IPS-18c (cell line): ENCODE measurements around the gene CD55.

Experiments used
- H3K4me3 ChIP-seq: 2 replicates; pipeline ENCODE4 v1.7.0; 2013; ENCODE audit warnings: low read depth, mild to moderate bottlenecking, low read length, moderate library complexity; ENCODE audit not compliant: insufficient read depth
- H3K9me3 ChIP-seq: one replicate; pipeline ENCODE4 v1.6.1; 2013; ENCODE audit warnings: mild to moderate bottlenecking, low read length, moderate library complexity; ENCODE audit not compliant: control insufficient read depth, insufficient read depth

CD55 gene

DNA sequence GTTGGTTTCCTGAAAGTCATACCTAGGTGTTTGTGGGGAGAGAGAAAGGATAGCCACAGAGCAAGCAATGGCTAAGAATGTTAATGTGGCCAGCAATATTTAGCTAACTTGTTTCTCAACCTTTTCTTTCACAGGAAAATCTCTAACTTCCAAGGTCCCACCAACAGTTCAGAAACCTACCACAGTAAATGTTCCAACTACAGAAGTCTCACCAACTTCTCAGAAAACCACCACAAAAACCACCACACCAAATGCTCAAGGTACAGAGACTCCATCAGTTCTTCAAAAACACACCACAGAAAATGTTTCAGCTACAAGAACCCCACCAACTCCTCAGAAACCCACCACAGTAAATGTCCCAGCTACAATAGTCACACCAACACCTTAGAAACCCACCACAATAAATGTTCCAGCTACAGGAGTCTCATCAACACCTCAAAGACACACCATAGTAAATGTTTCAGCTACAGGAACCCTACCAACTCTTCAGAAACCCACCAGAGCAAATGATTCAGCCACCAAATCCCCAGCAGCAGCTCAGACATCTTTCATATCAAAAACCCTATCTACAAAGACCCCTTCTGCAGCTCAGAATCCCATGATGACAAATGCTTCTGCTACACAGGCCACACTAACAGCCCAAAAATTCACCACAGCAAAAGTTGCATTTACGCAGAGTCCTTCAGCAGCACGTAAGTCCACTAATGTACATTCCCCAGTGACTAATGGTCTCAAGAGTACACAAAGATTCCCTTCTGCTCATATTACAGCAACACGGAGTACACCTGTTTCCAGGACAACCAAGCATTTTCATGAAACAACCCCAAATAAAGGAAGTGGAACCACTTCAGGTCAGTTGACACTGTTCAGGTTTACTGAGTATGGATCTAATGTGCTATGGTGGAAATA, 15.3 kb downstream of the CD55 start:
- no peak overlapping the region for H3K4me3 ChIP-seq
- no peaks in the 10 kb centered on the region for H3K9me3 ChIP-seq

DNA sequence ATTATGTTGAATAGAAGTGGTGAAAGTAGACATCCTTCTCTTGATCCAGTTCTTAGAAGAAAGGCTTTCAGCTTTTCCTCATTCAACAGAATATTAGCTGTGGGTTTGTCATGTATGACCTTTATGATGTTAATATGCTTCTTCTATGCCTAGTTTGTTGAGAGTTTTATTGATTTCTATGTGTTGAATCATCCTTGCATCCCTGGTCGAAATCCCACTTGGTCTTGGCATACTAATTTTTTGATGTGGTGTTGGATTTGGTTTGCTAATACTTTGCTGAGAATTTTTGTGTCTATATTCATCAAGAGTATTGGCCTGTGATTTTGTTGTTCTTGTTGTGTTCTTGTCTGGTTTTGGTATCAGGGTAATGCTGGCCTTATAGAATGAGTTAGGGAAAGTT, 20.9 kb downstream of the CD55 start:
- Histone ChIP-seq H3K4me3 (no peak overlapping the region), H3K9me3 (no peaks in the 10 kb centered on the region)

DNA sequence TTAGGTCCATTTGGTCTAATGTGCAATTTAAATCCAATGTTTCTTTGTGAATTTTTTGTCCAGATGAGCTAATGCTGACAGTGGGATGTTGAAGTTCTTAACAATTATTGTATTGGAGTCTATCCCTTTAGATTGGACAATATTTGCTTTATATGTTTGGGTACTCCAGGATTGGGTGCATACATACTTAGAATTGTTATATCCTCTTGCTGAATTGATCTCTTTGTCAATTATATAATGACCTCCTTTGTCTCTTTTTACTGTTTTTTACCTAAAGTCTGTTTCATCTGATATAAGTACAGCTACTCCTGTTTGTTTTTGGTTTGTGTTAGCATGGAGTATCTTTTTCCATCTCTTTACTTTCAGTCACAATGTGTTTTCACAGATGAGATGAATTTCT, 22.2 kb downstream of the CD55 start:
- Histone ChIP-seq H3K9me3 (no peaks in the 10 kb centered on the region), H3K4me3 (no peak overlapping the region)

DNA sequence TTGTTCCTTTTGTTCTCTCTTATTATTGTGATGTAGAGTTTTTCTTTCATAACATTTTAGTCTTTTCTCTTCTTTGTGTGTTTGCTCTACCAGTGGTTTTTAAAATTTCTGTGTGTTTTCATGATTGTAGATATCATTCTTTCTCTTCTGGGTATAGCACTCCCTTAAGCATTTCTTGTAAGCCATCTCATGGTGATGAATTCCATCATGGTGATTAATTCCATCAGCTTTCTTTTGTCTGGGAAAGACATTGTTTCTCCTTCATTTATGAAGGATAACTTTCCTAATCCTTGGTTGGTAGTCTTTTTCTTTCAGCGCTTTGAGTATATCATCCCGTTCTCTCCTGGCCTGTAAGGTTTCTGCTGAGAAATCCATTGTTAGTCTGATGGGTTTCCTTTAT, 22.7 kb downstream of the CD55 start:
- no peak overlapping the region for H3K4me3 ChIP-seq
- H3K9me3 ChIP-seq, result no peaks in the 10 kb centered on the region

DNA sequence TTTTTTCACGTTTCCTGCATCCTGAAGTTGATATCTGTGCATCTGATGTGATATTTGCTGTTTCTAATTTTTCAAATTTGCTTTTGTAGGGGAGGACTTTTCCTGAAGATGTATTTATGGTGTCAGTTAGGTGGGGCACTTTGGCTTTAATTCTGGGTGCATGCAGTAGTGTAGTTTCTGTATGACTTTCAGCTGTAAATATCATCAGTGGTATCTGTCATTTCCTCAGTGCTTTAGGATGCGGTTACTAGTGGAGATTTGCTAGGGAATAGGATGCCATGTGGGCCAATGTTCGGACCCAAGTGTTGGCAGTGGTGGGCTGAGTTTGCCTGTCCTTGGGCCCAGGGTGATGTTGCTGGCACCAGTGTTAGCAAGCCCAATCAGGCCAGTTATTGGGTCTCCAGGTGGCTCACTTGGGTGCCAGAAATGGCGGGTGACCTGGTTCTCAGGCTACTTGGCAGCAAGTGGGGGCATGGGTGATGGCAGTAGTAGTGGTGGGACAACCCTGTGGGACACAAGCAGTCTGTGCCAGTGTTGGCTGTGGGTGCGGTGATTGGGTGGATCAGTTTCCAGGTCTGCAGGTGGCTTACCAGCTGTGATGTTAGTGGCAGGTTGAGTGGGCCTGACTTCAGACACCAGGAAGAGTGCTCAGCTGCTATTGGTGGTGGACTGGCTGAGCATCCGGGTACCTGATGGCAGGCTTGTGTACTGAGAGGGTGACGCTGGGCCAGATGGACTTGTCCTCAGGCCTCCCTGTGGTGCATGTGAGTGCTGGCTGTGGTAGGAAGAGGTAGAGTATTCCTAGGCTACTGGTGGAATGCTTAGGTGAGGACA, 24.4 kb downstream of the CD55 start:
- no peak overlapping the region for H3K4me3 ChIP-seq
- no peaks in the 10 kb centered on the region for H3K9me3 ChIP-seq

DNA sequence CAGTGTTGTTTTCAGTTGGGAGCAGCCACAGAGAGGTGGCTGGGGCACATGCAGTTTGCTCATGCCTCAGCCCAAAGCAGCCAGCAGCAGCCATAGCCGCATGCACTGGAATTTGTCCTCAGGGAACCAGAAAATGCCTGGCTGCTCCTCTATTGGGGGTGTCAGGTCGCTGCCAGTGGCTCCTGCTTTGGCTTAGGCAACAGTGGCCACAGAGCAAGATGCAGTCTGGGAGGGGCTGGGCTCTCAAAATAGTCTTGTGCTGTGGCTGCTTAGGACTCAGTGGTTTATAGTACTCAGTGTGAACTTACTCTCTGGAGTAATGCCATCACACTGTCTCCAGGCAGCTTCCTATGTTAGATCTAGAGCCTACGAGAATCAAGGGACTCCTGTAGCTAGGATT, 25.0 kb downstream of the CD55 start:
- H3K9me3 ChIP-seq, result no peaks in the 10 kb centered on the region
- H3K4me3 ChIP-seq, result no peak overlapping the region

DNA sequence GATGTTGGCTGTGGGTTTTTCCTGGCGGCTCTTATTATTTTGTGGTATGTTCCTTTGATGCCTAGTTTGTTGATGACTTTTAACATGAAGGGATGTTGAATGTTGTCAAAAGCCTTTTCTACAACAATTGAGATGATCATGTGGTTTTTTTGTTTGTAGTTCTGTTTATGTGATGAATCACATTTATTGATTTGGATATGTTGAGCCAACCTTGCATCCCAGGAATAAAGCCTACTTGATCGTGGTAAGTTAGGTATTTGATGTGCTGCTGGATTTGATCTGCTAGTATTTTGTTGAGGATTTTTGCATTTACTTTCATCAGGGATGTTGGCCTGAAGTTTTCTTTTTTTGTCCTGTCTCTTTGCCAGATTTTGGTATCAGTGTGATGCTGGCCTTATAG, 28.5 kb downstream of the CD55 start:
- Histone ChIP-seq H3K4me3 (no peak overlapping the region), H3K9me3 (no peaks in the 10 kb centered on the region)

DNA sequence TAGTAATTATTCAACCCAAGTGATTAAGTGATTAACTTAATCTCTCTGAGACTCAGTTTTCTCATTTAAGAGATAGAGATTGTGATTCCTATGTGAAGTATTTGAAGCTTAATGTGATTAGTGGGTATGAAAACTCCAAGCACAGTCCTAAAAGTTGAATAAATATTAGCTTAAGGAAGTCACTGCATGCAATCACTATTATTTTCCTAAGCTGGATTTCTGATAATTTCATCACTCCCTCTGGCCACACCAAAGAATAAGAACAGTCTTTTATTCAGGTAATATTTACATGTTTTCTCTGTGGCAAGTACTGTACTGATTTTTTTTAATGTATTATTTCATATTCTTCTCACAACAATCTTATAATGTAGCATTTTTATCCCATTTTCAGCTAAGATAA, 31.1 kb downstream of the CD55 start:
- no peak overlapping the region for H3K4me3 ChIP-seq
- no peaks in the 10 kb centered on the region for H3K9me3 ChIP-seq

DNA sequence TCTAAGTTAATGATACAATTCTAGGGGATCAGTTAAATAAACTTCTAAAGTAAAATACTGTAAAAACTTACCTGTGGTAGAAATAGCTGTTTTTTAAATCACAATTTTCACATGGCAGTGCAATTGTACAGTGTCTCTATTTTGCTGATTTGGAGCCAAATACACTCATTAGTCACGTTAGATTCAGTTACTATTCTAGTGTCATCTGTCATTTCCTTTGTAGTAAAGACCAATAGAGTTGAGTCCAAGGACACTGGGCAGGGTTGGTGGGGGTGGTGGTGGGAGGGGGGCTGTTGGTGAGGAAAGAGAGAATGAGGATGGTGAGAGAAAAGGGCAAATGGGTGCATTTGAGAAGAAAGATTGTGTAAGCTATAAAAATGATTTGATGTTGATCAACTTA, 33.6 kb downstream of the CD55 start:
- Histone ChIP-seq H3K9me3 (no peaks in the 10 kb centered on the region), H3K4me3 (no peak overlapping the region)

DNA sequence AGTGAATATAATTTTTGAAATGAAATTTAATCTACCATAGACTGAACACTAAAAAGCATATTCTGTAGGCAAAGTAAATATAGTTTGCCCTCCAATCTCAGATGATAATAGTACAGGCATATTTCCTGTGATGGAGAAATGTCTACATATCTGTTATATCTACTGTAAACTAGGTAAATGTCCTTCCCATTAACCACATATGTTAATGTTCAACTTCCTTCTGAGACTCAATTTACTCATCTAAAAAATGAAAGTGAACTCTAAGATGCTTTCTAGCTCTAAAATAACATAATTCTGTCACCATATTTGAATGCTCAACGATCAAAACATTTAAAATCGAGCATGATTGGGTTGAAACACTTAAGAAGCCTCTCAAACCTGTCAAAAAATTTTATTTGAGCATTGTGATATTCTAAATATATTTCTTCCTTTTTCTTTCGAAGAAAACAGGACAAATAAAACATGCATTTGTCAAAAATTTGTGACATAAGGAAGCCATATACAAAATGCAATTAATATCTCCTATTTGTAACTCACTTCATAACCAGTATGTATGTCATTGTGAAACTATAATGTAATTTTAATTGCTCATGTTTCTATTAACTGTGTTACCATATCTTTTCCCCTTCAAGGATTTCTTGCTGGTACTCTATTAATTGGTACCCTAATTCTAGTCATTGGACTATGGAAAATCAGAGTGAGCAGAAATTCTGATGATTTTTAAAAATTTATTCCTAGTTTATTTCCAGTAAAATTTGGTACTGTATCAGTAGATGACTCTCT, 34.2 kb downstream of the CD55 start:
- Histone ChIP-seq H3K4me3 (no peak overlapping the region), H3K9me3 (no peaks in the 10 kb centered on the region)

DNA sequence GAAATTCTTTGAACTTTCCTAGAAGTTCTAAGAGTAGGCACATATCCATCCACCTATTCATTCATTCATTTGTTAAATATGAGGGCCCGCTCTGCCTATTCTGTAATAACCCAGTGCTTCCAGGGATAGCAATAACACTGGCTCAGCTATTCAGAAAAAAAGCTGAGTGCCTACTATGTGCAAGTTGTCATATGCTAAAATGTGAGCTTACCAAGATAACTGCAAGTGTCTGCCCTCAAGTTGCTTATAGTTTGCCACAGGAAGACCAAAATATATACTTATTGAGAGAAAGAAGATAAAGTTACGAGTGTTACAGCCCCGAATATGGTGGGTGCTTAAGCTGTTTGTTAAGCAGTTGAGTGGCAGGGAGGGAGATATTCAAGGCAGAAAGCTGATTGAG, 39.6 kb downstream of the CD55 start:
- Histone ChIP-seq H3K9me3 (no peaks in the 10 kb centered on the region), H3K4me3 (no peak overlapping the region)

DNA sequence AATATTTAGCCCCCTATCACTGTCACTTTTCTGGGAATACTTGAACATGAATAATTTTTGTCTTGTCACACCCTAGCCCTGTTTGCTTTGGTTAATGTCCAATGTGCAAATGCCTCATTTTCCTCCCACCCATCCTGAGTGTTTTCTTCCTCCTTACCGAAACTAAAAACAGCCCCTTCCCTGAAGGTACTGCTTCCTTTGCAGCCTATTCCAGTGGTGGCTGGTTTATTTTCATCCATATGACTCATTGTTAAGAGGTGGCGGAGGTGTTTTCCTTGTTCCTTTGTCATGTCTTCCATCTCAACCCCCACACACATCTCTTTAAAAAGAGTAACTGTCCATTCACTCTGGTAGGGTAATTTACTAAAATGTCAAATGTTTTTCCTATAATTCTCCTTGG, 40.4 kb downstream of the CD55 start:
- Histone ChIP-seq H3K9me3 (no peaks in the 10 kb centered on the region), H3K4me3 (no peak overlapping the region)

DNA sequence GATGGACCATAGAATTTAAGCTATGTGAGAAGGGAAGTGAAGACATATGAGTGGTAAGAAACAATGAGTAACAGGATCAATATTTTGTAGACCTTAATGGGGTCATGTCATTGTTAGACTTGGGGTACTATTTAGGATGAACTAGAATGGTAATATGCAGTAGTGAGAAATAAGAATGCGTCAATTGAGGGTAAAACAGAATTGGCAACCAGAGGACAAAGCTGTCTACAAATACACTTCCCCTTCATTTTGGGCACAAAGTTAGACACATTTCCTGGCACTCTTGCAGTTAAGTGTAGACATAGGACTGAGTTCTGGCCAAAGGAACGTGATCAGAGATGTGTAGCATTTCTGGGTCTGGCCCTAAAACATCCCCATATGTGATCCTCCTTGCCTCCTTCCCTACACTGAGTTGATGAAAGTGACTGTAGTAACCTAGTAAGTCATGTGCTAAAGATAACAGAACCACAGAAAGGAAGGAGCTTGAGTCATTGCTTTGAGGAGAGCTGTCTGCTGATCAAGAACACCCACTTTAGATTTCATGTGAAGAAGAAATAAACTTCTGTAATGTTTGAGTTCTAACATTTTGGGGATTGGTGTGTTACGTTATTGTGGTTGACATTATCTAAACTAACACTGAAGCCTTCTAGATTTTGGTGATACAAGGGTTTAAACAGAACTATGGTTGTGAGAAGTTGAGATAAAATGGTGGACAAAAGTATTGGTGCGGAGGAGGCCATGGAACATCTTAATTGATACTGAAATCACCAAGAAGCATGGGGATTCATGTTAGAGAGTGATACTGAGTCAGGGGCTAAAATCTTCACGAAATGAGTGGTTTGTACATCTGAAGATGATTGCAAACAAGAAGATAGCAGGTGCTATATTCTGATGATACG, 41.7 kb downstream of the CD55 start:
- H3K4me3 ChIP-seq, result no peak overlapping the region
- no peaks in the 10 kb centered on the region for H3K9me3 ChIP-seq

DNA sequence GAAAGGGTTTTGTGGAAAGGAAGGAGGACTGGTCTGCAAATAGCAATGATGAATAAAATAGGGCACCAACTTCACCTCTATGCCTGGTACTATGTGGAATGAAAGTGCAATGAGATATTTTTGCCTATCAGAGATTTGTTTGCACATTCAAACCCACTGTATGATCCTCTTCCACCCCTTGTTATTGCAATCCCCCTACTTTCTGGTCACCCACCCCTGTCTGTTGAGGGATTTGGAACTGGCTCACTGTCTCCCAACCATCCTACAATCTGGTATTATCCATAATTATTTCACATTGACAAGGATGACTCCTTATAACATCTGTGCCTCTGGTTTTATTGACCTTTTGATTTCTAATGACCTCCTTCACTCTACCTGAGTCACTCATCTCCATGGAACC, 42.4 kb downstream of the CD55 start:
- no peak overlapping the region for H3K4me3 ChIP-seq
- no peaks in the 10 kb centered on the region for H3K9me3 ChIP-seq

DNA sequence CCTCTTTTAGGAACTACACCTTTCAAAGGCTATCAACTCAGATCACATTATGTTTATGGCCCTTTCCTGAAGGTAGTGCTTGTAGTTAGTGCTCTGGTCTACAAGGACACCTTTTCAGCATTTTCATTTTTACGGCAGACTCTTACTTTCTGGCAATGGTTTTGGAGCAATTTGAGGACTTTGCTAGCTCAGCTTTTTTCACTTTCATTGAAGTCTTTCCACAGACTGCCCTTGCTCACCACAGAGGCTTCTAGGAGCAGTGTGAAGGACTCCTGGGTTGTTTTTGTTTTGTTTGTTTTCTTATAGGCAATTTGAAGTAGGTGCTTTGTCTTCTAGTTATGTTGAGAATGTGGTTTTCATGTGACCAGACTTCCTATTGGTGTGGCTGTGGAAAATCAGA, 43.1 kb downstream of the CD55 start:
- Histone ChIP-seq H3K4me3 (no peak overlapping the region), H3K9me3 (no peaks in the 10 kb centered on the region)

DNA sequence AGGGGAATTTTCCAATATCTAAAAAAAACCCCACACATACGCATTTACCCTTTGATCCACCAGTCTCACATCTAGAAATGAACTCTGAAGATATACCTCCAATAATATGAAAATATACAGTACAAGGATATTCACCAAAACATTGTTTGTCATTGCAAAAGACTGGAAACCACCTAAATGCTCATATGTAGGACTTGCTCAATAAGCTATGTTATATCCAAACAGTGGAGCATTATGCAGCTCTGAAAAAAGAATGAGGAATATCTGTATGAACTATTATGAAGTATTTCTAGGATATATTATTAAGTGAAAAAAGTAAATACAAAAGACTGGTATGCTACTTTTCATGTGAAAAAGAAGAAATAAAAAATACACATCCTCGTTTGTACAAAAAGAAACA, 43.6 kb downstream of the CD55 start:
- H3K9me3 ChIP-seq, result no peaks in the 10 kb centered on the region
- no peak overlapping the region for H3K4me3 ChIP-seq

DNA sequence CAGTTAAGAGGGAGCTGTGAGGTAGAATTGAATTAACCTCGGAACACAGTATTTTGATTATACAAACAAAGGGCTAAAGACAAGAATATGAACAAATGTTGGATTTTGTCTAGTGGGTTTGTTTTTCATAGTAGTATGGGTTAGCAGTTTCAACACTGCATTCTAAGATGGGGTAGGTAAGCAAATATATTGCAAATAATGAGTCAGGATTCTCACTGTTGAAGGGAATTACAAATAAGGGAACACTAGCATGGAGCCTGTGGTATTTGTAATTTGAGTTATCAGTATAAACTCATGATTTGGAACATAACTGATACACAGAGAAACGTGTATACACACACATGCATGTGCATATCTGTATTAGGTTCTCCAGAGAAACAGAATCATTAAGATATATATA, 44.5 kb downstream of the CD55 start:
- no peaks in the 10 kb centered on the region for H3K9me3 ChIP-seq
- H3K4me3 ChIP-seq, result no peak overlapping the region
